Muscle layer of duodenum (tissue), 2 donors: ENCODE data around the gene SLC37A1.

ENCODE experiments used
- H3K27ac ChIP-seq: one replicate; pipeline ENCODE4 v1.7.0; 2013; ENCODE audit warnings: mild to moderate bottlenecking, low read length
- H3K27me3 ChIP-seq: one replicate; pipeline ENCODE4 v1.7.0; 2013; ENCODE audit warnings: low read depth, mild to moderate bottlenecking, control low read depth, low read length
- H3K36me3 ChIP-seq, 2 donors: one replicate each; pipeline ENCODE4 v1.7.0; 2013; ENCODE audit warnings: low read length in 2 of 2, control low read depth in 1 of 2, mild to moderate bottlenecking in 1 of 2; ENCODE audit not compliant: insufficient read depth in 2 of 2, control insufficient read depth in 1 of 2
- H3K4me1 ChIP-seq, 2 donors: one replicate each; pipeline ENCODE4 v1.7.0; 2013; ENCODE audit warnings: low read length in 2 of 2, mild to moderate bottlenecking in 2 of 2, control low read depth in 1 of 2, moderate library complexity in 1 of 2; ENCODE audit not compliant: insufficient read depth in 2 of 2, control insufficient read depth in 1 of 2
- H3K4me3 ChIP-seq, 2 donors: one replicate each; pipeline ENCODE4 v1.7.0; 2013; ENCODE audit warnings: low read length in 2 of 2, low read depth in 1 of 2, mild to moderate bottlenecking in 1 of 2
- H3K9me3 ChIP-seq, 2 donors: one replicate each; pipeline ENCODE4 v1.7.0; 2013; ENCODE audit warnings: low read length in 2 of 2, control low read depth in 1 of 2, mild to moderate bottlenecking in 1 of 2; ENCODE audit not compliant: control insufficient read depth in 1 of 2
- donor health status: healthy.

SLC37A1 gene

DNA sequence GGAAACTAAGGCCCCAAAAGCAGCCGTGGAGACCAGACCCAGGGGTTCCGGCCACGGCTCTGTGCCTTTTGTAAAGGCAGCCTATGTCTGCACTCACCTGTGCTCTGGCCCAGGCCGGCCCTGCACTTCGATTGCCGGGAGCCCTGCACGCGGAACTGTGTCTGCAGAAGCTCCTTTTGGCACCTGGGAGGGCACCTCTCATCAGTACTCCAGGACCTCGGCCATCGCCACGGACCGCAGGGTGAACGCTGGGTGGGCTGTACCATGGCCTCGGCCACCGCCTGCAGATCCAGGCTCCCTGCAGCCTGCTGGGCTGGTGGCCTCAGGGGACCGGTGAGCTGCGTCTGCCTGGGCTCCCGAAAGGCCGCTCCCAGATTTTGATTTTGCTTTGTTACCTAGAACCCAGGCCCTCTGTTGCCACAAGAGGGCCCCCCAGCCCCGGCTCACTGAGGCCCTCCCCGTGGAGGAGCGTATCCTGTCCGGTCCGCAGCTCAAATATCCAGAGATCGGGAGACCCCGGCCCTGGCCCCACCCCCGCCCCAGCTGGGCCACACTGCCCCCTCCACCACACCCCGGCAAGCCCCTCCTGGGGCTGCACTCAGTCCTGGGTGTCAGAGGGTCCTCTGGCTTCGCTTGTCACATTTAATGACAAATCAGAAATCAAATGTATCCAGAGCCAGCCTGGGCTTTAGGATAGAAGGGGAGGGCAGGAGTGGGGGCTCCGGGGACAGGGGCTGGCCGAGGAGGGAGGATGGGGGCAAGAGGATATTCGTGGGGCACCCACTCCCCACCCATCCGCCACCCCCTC is 79.6 kb downstream of the SLC37A1 start:
- H3K27ac ChIP-seq = no peak overlapping the region
- H3K4me3 ChIP-seq = peak overlapping the region in 1 of 2 donors; percentile 33
- no peaks in the 10 kb centered on the region for H3K36me3 ChIP-seq
- no peaks in the 10 kb centered on the region for H3K27me3 ChIP-seq
- H3K4me1 ChIP-seq = peaks cover 0 to 4% of the 10 kb centered on the region in 2 donors
- H3K9me3 ChIP-seq = no peaks in the 10 kb centered on the region

- Histone ChIP-seq H3K27ac (no peak overlapping the region), H3K36me3 (no peaks in the 10 kb centered on the region), H3K9me3 (no peaks in the 10 kb centered on the region), H3K4me1 (peaks cover 0 to 4% of the 10 kb centered on the region in 2 donors), H3K4me3 (no peak overlapping the region), H3K27me3 (no peaks in the 10 kb centered on the region)
These were observed 81.1 kb downstream of the SLC37A1 start for GRCh38 chr21:42594616-42595282.

GRCh38 chr21:42595283-42596187 is 81.9 kb downstream of the SLC37A1 start:
- no peaks in the 10 kb centered on the region for H3K9me3 ChIP-seq
- peaks cover 0 to 4% of the 10 kb centered on the region in 2 donors for H3K4me1 ChIP-seq
- no peaks in the 10 kb centered on the region for H3K36me3 ChIP-seq
- H3K27me3 ChIP-seq = no peaks in the 10 kb centered on the region
- H3K4me3 ChIP-seq = no peak overlapping the region
- no peak overlapping the region for H3K27ac ChIP-seq

DNA sequence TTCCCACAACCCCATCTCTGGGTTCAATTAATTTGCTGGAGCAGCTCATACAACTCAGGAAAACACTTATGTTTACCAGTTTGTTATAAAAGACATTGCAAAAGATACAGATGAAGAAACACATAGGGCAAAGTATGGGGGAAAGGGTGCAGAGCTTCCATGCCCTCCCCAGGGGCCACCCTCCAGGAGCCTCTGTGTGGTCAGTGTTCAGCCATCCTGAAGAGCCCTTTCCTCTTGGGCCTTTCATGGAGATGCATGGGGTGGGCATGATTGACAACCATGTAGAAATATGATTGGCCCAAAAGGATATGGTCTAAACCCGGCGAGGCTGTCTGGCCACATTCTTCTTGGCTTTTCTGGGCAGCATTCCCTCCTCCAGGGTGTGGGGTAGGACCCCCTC is 83.0 kb downstream of the SLC37A1 start:
- H3K9me3 ChIP-seq = no peaks in the 10 kb centered on the region
- H3K4me3 ChIP-seq = no peak overlapping the region
- H3K27me3 ChIP-seq = no peaks in the 10 kb centered on the region
- H3K27ac ChIP-seq = no peak overlapping the region
- H3K4me1 ChIP-seq = peaks cover 0 to 4% of the 10 kb centered on the region in 2 donors
- H3K36me3 ChIP-seq = no peaks in the 10 kb centered on the region

DNA sequence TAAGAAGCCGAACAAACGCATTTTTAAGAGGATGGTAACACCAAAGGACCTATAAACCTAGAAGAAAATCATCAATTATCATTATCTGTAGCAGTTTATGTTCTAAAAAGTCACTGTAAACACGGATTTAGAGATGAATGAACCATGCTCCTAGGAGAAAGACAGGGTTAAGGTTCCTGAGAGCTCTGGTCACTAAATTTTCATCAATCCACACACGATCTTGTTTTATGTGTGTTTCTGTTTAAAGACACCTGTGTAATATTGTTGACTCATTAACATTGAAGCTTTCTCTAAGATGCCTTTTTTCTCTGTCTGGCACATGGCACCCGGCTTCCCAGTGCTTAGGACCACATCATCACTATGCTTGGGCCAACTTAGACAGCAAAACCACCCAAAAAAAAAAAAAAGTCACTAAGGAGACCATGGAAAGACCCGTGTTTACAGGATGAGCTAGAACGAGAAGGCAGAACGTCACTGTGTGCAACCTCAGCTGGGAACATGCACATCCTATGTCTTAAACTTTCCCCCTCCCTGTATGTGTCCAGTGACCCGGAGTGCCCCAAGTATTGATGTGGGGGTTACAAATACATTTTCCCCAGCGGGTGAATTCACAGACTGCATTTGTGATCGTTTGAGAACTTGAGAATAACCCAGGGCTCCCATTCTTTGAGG is 84.0 kb downstream of the SLC37A1 start:
- no peaks in the 10 kb centered on the region for H3K27me3 ChIP-seq
- peaks cover 0 to 4% of the 10 kb centered on the region in 2 donors for H3K4me1 ChIP-seq
- H3K9me3 ChIP-seq = no peaks in the 10 kb centered on the region

DNA sequence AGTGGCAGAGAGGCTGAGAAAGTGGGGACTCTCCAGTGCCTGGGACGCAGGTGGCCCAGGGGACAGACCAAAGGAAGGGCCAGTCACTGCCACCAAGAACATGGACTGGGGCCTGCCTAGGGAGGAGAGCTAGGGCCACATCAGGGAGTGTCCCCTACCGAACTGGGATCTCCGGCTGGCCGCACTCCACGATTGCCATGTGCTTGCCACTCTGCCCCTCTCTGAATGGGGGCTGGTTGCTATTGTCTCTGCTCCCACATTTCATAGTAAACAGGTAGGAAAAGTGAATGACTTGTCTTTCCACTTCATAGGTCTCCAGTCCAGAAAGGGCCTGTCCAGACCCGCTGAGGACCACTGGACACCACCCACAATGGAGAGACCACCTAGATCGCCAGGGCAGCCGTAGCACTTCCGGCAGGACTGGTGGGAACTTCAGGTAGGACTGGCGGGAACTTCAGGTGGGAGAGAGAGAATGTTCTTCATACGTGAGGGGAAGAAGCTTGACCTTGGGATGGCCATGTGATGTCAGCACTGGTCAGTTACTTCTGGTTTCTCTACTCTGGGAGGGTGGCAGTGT is 84.6 kb downstream of the SLC37A1 start:
- H3K36me3 ChIP-seq = no peaks in the 10 kb centered on the region
- H3K4me3 ChIP-seq = no peak overlapping the region
- H3K27me3 ChIP-seq = no peaks in the 10 kb centered on the region
- H3K27ac ChIP-seq = no peak overlapping the region
- H3K9me3 ChIP-seq = no peaks in the 10 kb centered on the region
- H3K4me1 ChIP-seq = peaks cover 0 to under 1% of the 10 kb centered on the region in 2 donors

More for the DNA sequence above, 84.0 kb downstream of the SLC37A1 start:
- no peak overlapping the region for H3K27ac ChIP-seq
- H3K4me3 ChIP-seq = no peak overlapping the region
- no peaks in the 10 kb centered on the region for H3K36me3 ChIP-seq

- H3K36me3 ChIP-seq = no peaks in the 10 kb centered on the region
- no peak overlapping the region for H3K27ac ChIP-seq
- H3K4me3 ChIP-seq = no peak overlapping the region
- H3K27me3 ChIP-seq = no peaks in the 10 kb centered on the region
- peaks cover 3 to 5% of the 10 kb centered on the region in 2 donors for H3K9me3 ChIP-seq
- no peaks in the 10 kb centered on the region for H3K4me1 ChIP-seq
These were observed 85.8 kb downstream of the SLC37A1 start for GRCh38 chr21:42599486-42599885.

DNA sequence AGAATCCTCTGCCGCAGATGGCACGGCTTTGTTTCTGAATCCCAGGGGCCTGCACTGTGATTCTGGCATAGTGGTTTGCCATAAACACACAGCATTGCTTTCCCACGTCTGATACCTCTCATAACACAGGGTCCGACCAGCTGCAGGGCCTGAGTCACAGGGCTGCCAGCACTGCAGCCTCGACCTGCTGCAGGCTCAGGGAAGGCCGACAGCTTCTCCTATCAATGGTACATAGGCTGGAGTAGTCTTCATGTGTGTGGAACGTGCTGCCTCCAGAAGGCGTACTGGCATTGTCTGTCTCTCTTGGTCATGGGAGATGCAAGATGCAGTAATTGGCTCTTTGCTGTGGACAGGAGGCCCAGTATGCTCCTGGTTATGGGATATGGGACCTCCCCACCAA is 86.3 kb downstream of the SLC37A1 start:
- no peaks in the 10 kb centered on the region for H3K36me3 ChIP-seq
- H3K4me1 ChIP-seq = no peaks in the 10 kb centered on the region
- H3K27ac ChIP-seq = no peak overlapping the region
- peaks cover 3 to 6% of the 10 kb centered on the region in 2 donors for H3K9me3 ChIP-seq
- no peaks in the 10 kb centered on the region for H3K27me3 ChIP-seq
- H3K4me3 ChIP-seq = no peak overlapping the region

DNA sequence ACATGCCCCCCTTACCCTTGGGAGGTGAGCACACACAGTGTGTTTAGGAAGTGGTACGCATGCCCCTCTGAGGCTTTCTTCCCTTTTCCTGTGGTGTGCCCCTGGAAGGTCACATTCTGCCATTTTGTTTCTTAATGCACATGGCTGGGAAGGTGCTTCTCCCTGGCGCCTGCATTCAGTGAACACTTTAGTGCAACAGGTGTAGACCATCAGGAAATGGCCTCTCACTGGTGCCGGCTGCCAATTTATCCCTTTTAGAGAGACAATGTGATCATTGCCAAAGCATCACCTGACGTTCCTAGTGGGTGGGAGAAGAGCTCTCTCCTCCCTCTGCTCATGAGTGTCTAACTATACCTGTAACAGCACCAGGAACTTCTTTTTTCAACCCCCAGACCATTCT is 88.0 kb downstream of the SLC37A1 start:
- Histone ChIP-seq H3K27me3 (no peaks in the 10 kb centered on the region), H3K36me3 (no peaks in the 10 kb centered on the region)

GRCh38 chr21:42607102-42607501 is 93.5 kb downstream of the SLC37A1 start:
- no peaks in the 10 kb centered on the region for H3K4me1 ChIP-seq
- no peaks in the 10 kb centered on the region for H3K27me3 ChIP-seq
- no peak overlapping the region for H3K4me3 ChIP-seq
- H3K9me3 ChIP-seq = peaks cover 6 to 7% of the 10 kb centered on the region in 2 donors
- H3K27ac ChIP-seq = no peak overlapping the region
- H3K36me3 ChIP-seq = no peaks in the 10 kb centered on the region

More for the DNA sequence above, 88.0 kb downstream of the SLC37A1 start:
- Histone ChIP-seq H3K4me1 (no peaks in the 10 kb centered on the region), H3K27ac (no peak overlapping the region), H3K4me3 (no peak overlapping the region), H3K9me3 (peaks cover 6 to 7% of the 10 kb centered on the region in 2 donors)
